Measurements from ENCODE around the gene GPD1.
"Not testable (repeated sequence)": the region's sequence is repeated elsewhere in the genome, so short reads cannot be mapped to it uniquely, and the experiment has no call there.

The GPD1 gene

DNA sequence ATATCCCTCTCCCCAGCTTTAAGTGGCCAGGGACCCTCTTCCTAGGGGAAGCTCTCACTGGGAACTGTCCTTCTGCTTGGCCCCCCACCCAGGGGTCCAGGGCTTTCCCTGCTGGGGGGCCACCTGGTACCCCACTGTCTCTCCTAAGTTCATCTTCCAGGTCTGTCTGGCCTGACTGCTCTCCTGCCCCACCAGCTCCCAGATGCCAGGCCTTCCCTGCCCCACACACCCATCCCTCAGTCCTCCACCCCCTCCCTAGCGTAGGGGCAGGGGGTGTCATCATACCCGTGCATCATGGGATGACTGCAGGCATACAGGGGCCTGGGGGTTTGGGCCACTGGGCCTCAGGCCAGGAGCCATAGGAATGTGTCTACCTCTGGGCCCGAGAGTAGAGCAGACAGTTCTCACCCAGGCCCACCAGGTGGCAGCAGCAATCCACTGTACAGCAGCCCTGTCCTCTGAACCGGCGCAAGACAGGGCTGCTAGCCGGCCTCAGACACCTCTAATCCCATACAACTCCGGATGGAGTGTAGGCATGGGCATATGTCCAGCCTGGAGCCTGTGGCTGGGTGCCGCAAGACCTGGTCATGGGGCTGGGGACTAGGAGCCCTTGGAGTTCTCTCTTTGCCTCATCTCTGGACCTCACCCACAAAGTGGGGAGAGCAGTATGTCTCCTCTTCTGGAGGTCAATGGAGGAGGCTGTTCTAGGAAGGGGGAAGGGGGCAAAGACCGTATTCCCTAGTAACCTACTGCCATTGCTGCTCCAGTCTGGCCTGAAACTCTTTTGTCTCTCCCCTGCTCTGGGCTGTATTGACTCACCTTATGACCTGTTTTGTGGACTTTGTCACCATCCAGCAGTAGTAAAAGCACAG, 28.6 kb upstream of the GPD1 start:
- DNase-seq: peak; percentile 82

DNA sequence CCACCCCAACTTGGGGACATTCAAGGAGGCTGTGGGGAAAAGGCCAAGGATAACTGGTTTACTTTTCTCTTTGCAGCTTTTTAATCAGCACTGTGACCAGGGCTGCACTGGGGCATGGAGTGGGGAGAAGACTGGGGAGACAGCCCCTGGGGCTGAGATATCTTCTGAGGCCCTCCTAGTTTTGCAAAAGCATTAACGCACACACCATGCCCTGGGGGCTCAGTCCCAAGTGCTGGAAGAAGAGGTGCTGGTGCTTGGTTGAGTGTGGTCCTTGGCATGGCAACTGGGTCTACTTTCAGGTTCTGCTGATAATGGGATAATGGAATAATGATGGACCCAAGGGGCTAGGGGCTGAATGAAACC, 28.0 kb upstream of the GPD1 start:
- no peak for DNase-seq

DNA sequence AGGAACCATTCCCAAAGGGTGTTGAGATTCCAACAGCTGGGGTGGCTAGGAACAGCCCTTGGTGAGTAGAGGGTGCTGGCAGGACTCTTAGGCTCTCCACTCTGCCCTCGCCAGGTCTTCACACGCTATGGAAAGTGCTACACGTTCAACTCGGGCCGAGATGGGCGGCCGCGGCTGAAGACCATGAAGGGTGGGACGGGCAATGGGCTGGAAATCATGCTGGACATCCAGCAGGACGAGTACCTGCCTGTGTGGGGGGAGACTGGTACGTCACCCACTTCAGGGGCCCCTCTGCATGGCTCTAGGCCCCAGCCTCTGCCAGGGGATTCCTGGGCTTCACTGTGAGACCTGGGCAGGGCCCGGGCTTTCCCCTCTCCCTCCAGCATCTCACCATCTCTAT, 26.7 kb upstream of the GPD1 start:
- DNase-seq: no peak

DNA sequence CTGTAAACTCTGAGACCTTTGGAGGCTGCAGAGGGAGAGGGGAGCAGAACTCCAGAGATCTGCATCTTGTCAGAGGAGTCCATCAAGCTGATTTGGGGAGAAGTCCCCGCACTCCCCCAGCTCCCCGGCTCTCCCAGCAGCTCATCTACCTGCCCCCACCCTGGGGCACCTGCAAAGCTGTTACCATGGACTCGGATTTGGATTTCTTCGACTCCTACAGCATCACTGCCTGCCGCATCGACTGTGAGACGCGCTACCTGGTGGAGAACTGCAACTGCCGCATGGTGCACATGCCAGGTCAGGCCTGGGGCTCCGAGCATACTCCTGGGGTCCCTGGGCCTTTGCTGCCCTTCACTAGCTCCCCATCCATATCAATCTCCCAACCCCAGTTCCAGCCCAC, 25.5 kb upstream of the GPD1 start:
- no peak for DNase-seq

DNA sequence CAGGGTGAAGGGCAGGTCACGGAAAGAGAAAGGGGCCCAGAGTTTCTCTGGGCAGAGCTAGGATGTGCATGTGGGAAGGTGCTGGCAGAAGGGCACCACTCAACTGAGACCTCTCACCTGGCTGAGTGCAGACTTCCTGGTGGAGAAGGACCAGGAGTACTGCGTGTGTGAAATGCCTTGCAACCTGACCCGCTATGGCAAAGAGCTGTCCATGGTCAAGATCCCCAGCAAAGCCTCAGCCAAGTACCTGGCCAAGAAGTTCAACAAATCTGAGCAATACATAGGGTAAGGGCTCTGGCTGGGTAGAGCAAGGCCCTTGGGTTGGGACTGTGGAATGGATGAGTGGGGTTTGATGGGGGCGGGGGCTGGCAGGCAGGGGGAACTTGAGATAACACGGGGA, 24.0 kb upstream of the GPD1 start:
- DNase-seq: no peak

DNA sequence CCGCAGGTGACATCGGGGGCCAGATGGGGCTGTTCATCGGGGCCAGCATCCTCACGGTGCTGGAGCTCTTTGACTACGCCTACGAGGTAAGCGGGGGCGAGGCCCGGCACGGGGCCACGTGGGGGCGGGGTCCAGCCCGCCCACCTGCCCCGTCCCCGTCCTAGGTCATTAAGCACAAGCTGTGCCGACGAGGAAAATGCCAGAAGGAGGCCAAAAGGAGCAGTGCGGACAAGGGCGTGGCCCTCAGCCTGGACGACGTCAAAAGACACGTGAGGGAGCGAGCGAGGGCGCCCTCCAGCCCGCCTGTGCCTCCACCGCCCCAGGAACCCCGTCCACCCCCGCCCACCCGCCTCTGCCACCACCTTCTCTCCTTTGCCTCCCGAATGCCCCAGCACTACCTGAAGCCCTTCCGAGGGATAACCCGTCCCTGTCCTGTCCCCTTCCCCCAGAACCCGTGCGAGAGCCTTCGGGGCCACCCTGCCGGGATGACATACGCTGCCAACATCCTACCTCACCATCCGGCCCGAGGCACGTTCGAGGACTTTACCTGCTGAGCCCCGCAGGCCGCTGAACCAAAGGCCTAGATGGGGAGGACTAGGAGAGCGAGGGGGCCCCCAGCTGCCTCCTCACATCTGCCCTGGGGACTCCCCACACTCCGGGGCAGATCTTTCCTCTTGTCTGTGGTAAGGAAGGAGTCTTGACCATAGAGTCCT, 22.6 kb upstream of the GPD1 start:
- DNase-seq: no peak

DNA sequence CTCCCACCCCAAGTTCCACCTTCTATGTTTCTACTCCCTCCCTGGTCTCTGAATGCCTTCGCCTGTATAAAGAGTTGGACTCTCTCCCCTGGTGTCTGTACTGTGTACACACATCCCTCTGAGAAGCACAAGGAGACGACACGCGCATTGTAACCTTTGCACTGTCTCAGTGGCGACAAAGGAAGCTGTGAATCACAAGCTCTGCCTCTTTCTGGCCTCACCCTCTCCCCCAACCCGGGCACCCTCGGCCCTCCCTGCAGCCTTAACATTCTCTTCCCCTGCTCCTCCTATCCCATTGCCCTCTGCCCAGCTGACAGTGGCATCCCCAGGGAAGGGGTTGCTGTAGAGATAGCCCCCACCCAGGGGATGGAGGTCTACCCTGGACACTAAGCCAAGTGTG, 21.2 kb upstream of the GPD1 start:
- DNase-seq: no peak

DNA sequence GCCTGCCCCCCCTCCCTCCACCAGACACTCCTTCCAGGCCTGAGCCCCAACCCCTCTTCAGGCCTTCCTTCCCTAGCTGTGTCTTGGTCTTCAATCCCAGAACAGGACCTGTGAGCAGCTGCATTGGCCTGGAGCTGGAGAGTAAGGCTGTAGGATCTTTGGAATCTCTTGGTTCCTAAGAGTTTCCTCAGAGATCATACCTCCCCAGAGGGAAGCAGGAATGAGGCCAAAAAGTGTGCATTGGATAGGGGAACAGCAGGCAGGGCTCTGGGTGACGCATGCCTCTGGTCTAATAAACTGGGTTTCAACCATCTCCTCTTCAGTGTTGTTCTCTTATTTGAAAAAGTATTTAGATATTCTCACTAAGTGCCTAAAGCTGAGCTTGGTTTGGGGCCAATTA, 20.5 kb upstream of the GPD1 start:
- no peak for DNase-seq

DNA sequence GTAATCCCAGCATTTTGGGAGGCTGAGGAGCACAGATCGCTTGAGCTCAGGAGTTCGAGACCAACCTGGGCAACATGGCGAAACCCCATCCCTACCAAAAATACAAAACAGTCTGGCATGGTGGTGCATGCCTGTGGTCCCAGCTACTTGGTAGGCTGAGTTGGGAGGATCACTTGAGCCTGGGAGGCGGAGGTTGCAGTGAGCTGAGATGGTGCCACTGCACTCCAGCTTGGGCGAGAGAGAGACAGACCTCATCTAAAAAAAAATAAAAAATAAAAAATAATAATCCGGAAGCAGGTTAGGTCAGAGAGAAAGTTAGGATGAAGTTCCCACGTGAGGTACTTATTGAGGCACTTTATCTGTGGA, 19.4 kb upstream of the GPD1 start:
- DNase-seq: not testable (repeated sequence)

DNA sequence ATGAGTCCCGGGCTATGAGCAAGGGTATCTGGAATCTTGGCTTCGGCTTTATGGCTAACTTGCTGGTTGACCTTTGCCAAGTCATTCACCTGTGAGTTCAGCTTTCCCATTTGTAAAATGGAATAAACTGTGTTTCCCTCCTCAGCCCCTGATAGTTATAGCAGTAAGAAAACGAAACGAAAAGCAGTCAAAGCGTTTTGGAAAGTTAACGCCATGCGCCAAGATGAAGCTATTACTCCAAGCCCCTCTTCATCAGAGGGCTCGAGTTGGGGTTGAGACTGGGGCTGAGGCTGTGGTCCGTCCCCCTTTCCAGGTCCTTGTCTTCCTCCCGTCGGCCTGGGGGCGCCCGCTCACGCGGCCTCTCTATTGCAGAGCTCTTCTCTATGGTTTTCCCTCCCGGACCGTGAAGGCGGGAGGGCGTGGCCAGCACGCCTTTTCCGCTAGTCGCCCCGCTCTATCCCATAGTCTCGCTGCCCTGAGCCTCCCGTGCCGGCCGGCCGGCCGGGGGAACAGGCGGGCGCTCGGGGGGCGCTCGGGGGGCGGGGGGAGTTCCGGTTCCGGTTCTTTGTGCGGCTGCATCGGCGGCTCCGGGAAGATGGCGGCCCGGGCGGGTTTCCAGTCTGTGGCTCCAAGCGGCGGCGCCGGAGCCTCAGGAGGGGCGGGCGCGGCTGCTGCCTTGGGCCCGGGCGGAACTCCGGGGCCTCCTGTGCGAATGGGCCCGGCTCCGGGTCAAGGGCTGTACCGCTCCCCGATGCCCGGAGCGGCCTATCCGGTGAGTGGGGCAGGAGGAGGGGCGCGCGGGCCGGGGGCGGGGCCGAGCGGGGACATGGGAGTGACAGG, 18.8 kb upstream of the GPD1 start, which contains the start of gene SMARCD1:
TSS of gene SMARCD1 (plus strand) at position 568 of the 840 bp plus-strand sequence. CDS start at position 596, 28 bp downstream.
- peak; percentile 91 for DNase-seq

DNA sequence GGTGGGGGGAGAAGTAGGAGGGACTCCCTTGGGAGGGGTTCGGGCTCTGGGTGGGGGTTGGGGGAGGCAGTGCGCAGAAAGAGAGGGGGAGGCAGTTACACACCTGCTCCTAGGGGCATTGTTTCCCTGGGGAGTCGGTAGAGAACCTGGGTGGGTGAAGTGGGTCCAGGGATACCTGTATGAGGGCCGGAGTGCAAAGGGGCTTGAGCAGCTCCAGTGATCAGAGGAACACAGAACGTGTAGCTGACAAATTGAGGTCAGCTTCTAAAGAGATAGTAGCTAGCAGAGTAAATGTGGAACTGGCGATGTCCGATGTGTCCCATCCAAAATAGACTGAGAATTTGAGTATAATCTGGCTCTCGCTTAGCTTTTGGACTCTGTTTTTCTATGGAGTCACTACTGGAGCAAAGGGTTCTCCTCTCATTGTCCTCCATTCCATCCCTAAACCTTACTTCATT, 18.2 kb upstream of the GPD1 start:
- no peak for DNase-seq

DNA sequence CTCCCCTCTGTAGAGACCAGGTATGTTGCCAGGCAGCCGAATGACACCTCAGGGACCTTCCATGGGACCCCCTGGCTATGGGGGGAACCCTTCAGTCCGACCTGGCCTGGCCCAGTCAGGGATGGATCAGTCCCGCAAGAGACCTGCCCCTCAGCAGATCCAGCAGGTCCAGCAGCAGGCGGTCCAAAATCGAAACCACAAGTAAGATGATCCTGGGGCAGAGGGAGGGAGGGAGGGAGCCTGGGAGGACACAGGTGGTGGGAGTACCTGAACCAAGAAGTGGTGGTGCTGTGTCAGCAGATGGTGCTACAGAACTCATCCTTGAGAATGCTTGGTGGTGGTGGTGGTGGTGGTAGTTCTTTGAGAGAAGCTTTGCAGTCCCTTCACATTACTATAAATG, 17.7 kb upstream of the GPD1 start:
- DNase-seq: no peak

DNA sequence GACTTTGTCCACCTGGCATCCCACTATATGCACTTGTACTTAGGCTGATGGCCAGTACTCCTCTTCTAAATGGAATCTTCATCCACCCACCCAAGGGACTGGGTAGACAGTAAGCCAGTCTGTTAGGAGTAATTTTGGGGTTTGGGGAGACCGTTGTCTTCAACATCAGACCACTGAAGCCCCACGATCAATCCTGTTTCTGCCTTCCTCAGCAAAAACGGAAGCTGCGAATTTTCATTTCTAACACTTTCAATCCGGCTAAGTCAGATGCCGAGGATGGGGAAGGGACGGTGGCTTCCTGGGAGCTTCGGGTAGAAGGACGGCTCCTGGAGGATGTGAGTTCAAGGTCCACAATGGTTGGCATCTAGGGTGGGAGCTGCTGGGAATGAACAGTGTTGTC, 16.7 kb upstream of the GPD1 start:
- no peak for DNase-seq

DNA sequence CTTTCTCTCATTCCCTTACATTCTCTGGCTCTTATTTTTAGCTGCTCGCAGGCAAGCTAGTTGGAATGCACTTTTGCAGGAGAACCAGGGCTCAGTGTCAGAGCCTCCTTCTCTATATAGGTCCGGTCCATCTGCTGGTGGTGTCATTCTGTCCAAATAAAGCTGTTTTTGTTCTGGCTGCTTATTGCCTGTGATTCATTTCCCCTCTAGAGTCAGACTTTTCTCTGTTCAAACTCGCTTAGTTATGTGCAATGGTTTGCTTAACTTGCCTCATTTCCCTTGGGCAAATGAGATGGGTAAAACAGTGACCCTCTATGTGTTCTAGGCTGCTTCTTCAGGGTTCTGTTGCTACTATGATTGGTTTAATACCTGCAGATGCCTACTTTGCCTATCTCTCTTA, 15.8 kb upstream of the GPD1 start:
- DNase-seq: no peak

DNA sequence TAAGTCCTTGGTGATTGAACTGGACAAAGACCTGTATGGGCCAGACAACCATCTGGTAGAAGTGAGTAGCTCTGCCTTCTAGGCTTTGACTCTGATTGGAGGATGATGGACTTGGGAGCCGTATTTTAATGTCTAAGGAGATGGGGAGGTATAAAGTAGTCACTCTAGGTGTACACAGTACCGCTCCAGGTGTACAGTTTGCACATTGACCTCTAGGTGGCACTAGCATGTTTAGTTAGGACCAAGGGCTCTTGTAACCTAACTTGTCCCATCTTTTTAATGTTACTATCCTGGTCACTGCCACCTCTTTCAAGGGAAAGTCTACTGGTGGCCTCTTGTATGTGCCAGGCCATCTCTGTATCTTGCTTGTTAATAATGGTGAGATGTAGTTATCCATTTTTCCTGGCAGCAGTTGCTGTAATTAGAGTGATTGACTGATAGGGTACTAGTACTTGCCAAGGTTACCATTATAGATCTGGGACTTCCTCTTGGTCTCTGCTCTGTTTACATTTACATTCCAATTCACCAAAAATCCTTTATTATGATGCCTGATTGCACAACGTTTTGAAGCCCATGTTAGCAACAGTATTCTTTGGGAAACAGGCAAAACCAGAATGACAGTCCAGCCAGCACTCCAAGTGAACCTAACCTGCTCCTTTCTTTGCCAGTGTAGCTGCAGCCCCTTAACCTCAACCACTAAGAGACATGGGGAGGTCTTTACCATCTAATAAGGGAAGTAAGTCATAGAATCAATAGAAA, 15.1 kb upstream of the GPD1 start:
- DNase-seq: peak; percentile 76

DNA sequence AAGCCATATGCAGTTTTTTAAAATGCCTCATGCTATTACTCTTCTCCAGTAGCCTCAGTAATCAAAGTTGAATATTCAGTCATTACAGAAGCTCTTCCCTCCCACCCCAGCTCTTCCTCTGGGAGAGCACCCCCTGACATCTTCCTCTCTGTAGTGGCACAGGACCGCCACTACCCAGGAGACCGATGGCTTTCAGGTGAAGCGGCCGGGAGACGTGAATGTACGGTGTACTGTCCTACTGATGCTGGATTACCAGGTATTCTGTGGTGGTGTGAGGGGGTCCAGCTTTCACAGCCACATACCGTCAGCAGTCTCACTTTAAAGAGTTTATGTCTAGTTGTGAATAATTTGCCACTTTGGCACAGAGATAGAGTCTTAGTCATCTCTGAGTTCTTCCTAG, 14.1 kb upstream of the GPD1 start:
- no peak for DNase-seq

DNA sequence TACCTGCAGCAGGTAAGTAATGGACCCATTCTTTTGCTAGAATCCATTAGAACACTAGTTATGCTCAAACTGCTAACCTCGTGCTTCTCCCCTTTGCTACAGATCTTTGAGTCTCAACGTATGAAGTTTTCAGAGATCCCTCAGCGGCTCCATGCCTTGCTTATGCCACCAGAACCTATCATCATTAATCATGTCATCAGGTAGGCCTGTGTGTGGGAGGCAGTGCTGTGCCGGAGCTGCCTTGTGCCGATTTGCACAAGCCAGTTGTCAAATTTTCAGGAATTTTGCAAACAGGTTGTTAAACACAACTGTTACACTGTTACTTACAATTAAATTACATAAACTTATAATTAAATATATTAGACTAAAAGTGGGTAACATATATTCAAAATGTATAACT, 13.4 kb upstream of the GPD1 start:
- no peak for DNase-seq

DNA sequence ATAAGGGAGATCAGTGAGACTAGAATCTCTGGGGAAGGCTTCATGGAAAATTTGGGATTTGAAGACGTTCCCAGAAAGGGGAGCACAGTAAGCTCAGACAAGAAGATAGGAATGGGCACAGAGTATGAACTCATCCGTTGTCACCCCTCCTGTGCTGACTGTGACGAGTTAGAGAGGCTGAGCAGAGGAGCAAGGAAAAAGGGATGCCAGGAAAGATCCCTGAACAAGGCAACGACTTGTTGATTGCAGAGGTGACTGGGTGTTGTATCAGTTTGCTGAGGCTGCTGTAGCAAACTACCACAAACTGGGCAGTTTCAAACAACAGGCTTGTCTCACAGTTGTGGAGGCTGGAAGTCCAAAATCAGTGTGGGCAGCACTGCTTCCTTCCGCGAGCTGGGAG, 5.9 kb upstream of the GPD1 start:
- DNase-seq: no peak

DNA sequence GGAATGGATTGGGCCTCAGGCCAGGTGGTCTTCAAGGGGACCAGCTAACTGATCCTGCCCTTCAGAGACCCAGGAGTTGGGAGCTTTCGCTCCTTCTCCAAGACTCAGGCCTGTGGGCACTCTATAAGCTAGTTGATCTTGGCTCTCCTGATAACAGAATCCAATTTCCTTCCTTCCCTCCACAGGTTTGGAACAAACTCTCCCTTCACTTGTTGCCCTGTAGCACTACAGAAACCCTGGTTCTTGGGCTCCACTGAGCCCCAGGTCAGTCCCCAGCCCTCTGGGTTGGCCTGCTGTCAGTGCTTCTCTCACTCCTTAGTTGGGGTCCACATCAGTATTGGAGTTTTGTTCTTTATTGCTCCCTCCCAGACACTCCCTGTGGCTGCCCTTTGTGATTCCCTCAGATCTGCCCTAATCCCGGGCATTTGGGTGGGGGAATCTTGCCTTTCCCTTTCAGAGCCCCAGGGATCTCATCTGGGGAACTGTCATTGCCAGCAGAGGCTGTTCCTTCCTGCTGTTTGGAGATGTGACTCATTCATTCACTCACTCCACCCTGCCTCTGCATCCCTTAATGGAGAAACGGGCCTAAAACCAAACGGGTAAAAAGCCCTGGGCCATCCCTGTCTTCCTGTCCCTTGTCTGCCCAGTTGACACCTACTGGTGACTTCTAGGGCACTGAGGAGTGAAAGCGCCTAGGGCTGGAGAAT, 4.4 kb upstream of the GPD1 start:
- no peak for DNase-seq

DNA sequence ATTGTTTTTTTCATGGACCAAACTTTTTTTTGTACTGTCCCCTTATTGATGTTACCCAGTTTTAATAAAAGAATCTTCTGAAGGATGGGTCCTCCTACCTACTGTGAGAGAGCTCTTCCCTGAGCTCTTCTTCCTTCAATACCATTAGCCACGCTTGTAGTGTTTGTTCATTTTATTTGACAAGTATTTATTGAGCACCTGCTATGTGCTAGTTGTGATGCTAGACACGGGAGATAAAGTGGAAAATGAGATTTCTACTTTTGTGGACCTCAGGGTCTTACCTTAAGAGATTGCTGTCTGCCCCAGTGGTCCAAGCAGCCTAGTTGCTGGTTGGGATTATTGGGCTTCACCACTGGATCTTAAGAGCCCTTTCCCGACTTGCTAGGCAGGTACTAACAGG, 3.2 kb upstream of the GPD1 start:
- DNase-seq: no peak

DNA sequence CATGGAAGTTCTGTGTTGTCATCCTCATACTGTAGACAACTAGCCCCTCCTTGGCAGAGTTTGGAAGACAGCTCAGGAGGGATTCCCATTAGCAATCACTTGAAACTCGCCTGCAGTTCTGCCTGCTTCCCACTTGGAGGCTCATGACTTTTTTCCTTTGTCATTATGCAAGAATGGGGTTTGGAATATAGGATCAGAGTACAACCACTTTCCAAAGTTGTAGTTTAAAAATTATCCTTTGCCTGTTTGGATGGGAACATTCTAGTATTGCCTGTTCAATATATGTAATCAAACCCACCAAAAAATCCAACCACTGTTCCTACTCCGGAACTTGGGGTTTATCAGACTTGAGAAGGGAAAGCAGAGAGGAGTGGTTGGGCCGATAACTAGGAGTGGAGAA, 2.1 kb upstream of the GPD1 start:
- no peak for DNase-seq

DNA sequence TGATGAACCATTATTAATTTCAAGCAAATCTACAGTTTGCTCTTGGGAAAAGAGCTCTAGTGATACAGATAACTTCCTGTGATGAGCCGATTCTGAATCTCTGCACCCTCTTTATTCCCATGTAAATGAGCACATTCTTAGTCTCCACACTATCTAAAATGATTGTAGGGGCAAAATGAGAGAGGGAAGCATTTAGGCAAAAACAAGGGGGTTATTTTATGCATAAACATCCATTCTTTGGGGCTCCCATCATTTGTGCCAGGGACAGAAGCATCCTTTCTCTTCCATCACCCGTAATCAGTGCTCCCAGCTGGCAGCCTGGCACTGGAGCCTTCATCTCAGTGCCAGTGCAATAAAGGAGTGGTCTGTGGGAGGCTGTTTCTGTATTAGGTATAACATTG, 1.7 kb upstream of the GPD1 start:
- no peak for DNase-seq

Measured in CD4-positive, alpha-beta T cell treated with Interleukin-17A for 1 hour (primary cell).